BLaER1 treated with 17β-estradiol and CSF1 and Interleukin-3, amounts not matched to agents 10 nM and 100 nM (cell line): ENCODE measurements around the gene HELZ2.
"Not testable (repeated sequence)": the region's sequence is repeated elsewhere in the genome, so short reads cannot be mapped to it uniquely, and the experiment has no call there.

ENCODE experiments used
- H3K27ac ChIP-seq, 11 experiments: shearing (Covaris generic); formaldehyde crosslinking; 2 replicates each; pipeline ENCODE4 v1.8.1; 2022
- H3K27me3 ChIP-seq, 11 experiments: shearing (Covaris generic); formaldehyde crosslinking; 2 replicates each; pipeline ENCODE4 v1.8.1; 2022
- H3K36me3 ChIP-seq, 11 experiments: shearing (Covaris generic); formaldehyde crosslinking; 2 replicates each; pipeline ENCODE4 v1.8.1; 2022
- H3K4me1 ChIP-seq, 10 experiments: shearing (Covaris generic); formaldehyde crosslinking; 2 replicates each; pipeline ENCODE4 v1.8.1; 2022
- H3K4me2 ChIP-seq, 11 experiments: shearing (Covaris generic); formaldehyde crosslinking; 2 replicates each; pipeline ENCODE4 v1.8.1; 2022
- H3K4me3 ChIP-seq, 10 experiments: shearing (Covaris generic); formaldehyde crosslinking; 2 replicates each; pipeline ENCODE4 v1.8.1; 2022
- H3K9ac ChIP-seq, 11 experiments: shearing (Covaris generic); formaldehyde crosslinking; 2 replicates each; pipeline ENCODE4 v1.8.1; 2022
- H3K9me3 ChIP-seq, 11 experiments: shearing (Covaris generic); formaldehyde crosslinking; replicated peaks in 1 of 11; 2 replicates each; pipeline ENCODE4 v1.8.1; 2022
- H4K20me1 ChIP-seq, 11 experiments: shearing (Covaris generic); formaldehyde crosslinking; 2 replicates each; pipeline ENCODE4 v1.8.1; 2022
- Cebpa-rat ChIP-seq, 11 experiments: shearing (Covaris generic); IDR thresholded peaks; 2 replicates each; pipeline ENCODE4 v1.8.1; 2022

The HELZ2 gene

DNA sequence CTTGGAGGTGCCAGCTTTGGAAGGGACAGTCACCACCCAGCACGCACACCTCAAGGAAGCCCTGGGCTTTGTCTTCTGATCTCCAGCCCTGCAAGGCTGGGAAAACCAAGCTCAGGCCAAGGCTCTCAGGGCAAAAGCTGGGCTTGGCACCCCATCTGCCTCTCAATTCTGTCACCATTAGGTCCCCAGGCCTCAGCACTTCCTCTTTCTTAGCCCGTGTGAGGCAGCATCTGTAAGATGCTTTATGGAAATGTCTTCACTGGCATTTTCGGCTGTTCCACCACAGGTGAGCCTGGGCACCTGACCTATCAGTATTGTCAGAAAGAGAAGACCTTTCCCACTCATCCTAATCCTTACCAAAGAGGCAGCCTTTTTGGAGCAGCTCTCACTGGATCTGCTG, 28.3 kb upstream of the HELZ2 start:
- Histone ChIP-seq H3K4me3 (no peak overlapping the region), H3K27ac (no peak overlapping the region), H3K4me2 (peak overlapping the region in 8 of 11 experiments; percentile 13 to 51 (median 40); a peak in 11 of 22 replicates), H3K9ac (no peak overlapping the region), H3K4me1 (peaks cover 10 to 37% (median 31%) of the 10 kb centered on the region in 10 experiments), H3K27me3 (no peaks in the 10 kb centered on the region), H4K20me1 (peaks cover 35 to 92% (median 67%) of the 10 kb centered on the region in 11 experiments; a peak in 21 of 22 replicates), H3K9me3 (peaks cover 0 to 4% (median 0%) of the 10 kb centered on the region in 11 experiments; a peak in 3 of 22 replicates), H3K36me3 (peaks cover 70 to 85% (median 75%) of the 10 kb centered on the region in 11 experiments)
- TF ChIP-seq Cebpa-rat (IDR thresholded peaks at IDR 0.05): no peak

DNA sequence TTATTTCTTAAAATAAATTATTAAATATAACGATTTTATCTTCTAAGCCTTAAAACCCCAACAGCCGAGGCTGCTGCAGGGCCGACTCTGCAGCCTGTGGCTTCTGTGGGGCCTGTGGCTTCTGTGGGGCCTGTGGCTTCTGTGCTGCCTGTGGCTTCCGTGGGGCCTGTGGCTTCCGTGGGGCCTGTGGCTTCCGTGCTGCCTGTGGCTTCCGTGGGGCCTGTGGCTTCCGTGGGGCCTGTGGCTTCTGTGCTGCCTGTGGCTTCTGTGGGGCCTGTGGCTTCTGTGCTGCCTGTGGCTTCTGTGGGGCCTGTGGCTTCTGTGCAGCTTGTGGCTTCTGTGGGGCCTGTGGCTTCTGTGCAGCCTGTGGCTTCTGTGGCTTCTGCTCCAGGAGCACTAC, 27.6 kb upstream of the HELZ2 start:
- H3K4me2 ChIP-seq, H3K4me3 ChIP-seq, H3K9ac ChIP-seq, H3K9me3 ChIP-seq, H3K27me3 ChIP-seq, H3K27ac ChIP-seq: not testable (repeated sequence)
- peaks cover 6 to 32% (median 27%) of the 10 kb centered on the region in 10 experiments for H3K4me1 ChIP-seq
- peaks cover 31 to 91% (median 67%) of the 10 kb centered on the region in 11 experiments; a peak in 21 of 22 replicates for H4K20me1 ChIP-seq
- peaks cover 73 to 90% (median 82%) of the 10 kb centered on the region in 11 experiments for H3K36me3 ChIP-seq

DNA sequence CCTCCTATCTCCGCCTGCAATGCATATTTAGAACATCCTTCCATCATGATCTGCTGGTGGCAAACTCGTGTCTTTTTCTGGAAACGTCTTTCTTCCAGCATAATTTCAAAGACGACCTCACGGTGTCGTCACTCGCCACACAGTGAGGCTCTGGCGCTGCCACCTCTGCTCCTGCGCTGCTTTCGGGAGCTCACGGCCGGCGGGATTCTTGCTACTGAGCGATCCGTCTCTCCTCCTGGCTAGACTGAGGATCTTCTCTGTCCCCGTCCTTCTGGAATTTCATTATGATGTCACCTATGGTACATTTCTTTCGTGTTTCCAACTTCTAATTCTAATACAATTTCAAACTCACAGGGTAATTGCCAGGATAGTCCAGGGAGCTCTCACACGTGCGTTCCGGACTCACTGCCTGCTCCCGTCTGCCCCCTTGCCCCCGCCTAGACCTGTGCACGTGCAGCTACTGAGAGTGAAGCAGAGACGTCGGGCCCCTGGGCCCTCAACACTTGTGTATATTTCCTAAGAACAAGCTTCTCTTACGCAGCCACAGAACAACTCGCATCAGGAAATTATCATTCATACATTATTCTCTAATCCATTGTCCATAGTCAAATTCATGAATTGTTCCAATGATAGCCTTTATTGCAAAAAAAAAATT, 25.5 kb upstream of the HELZ2 start:
- no peaks in the 10 kb centered on the region for H3K27me3 ChIP-seq
- H3K4me3 ChIP-seq: no peak overlapping the region
- no peak overlapping the region for H3K4me2 ChIP-seq
- H3K27ac ChIP-seq: no peak overlapping the region
- peaks cover 0 to 17% (median 15%) of the 10 kb centered on the region in 10 experiments; a peak in 16 of 20 replicates for H3K4me1 ChIP-seq
- peaks cover 12 to 87% (median 51%) of the 10 kb centered on the region in 11 experiments; a peak in 20 of 22 replicates for H4K20me1 ChIP-seq
- no peak for TF ChIP-seq Cebpa-rat (IDR thresholded peaks at IDR 0.05)
- H3K9me3 ChIP-seq: peaks cover 0 to 4% (median 0%) of the 10 kb centered on the region in 11 experiments; a peak in 3 of 22 replicates
- H3K36me3 ChIP-seq: peaks cover 87 to 97% (median 93%) of the 10 kb centered on the region in 11 experiments
- H3K9ac ChIP-seq: no peak overlapping the region

DNA sequence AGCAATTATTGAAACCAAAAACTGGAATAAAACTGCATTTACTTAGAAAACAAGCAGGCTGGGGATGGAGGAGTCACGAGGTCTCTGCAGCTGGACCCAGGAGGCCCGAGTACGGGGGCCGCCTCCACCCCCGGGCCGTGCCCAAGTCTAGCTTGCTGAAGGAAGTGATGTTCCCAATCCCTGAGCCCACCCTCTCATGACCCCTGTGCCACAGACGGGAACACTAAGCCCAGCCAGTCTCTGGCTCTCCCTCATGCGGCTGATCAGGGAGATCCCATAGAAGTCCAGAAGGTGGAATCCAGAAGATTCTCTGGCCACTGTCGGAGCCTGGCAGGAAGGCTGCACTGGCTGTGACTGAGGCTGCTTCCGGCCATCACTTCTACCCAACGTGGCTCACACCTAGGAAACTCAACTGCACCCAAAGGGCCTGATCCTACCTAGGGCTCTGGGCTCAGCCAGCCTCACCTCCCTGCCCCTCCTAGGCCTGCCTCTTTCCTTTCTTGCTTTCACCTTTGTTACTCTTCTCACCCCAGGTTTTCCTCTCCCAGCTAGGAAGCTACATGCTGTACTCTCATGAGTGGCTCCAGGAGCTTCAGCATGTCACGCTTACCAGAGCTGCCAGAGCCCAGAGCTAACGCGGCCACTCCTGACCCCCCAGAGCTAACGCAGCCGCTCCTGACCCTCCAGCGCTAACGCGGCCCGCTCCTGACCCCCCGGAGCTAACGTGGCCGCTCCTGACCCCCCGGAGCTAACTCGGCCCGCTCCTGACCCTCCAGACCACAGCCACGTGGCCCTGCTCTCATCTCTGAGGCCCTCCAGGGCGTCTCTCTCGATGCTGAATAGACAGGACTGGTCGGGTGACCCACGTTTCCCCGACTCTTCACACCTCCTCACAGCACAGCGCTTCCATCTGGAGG, 24.7 kb upstream of the HELZ2 start:
- TF ChIP-seq Cebpa-rat (IDR thresholded peaks at IDR 0.05): no peak
- H3K27ac ChIP-seq: no peak overlapping the region
- peaks cover 0 to 4% (median 0%) of the 10 kb centered on the region in 11 experiments; a peak in 3 of 22 replicates for H3K9me3 ChIP-seq
- H3K36me3 ChIP-seq: peaks cover 86 to 97% (median 93%) of the 10 kb centered on the region in 11 experiments
- H3K27me3 ChIP-seq: no peaks in the 10 kb centered on the region
- no peak overlapping the region for H3K9ac ChIP-seq
- no peak overlapping the region for H3K4me3 ChIP-seq
- peaks cover 0 to 19% (median 14%) of the 10 kb centered on the region in 10 experiments; a peak in 16 of 20 replicates for H3K4me1 ChIP-seq
- no peak overlapping the region for H3K4me2 ChIP-seq
- H4K20me1 ChIP-seq: peaks cover 8 to 87% (median 44%) of the 10 kb centered on the region in 11 experiments; a peak in 20 of 22 replicates

DNA sequence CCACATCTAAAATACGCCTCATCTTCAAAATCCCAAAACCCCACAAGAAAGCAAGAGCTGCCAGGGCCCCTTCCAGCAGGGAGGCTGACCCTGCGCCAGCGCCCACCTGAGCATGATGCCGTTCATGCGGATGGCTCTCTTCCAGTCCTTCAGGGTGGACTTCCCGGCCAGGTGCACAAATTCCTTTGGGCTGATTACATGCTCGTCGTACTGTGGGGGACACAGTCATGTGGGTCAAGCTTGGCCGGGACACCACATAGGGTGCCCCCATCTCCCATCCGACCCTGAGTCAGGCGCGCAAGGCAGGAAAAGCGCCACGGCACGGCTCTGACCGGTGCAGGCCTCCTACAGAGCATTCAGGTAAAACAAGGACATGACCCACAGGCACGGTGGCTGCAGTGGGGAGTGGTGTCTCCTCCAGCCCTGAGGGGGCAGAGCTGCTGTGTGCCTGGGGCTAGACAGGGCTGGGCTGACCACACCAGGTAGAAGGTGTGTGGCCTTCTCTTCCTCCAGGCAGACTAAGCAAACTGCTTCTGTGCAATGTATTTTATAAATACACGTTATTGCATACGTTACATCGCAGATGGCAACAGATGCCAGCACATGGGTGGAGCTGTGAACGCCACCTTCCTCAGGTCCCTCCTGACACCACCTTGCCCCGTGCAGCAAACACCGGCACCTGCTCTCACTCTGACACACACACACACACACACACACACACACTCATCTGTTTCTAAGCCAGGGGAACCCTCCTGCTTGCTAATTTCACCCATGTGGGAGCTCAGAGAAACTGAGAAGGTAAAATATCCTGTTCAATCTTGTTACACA, 23.8 kb upstream of the HELZ2 start:
- peaks cover 3 to 92% (median 43%) of the 10 kb centered on the region in 11 experiments; a peak in 19 of 22 replicates for H4K20me1 ChIP-seq
- peaks cover 0 to 10% (median 5%) of the 10 kb centered on the region in 10 experiments; a peak in 16 of 20 replicates for H3K4me1 ChIP-seq
- no peak for TF ChIP-seq Cebpa-rat (IDR thresholded peaks at IDR 0.05)
- no peaks in the 10 kb centered on the region for H3K27me3 ChIP-seq
- no peak overlapping the region for H3K4me2 ChIP-seq
- H3K9me3 ChIP-seq: peaks cover 0 to 4% (median 0%) of the 10 kb centered on the region in 11 experiments; a peak in 3 of 22 replicates
- no peak overlapping the region for H3K4me3 ChIP-seq
- H3K36me3 ChIP-seq: peaks cover 86 to 97% (median 93%) of the 10 kb centered on the region in 11 experiments
- H3K27ac ChIP-seq: no peak overlapping the region
- no peak overlapping the region for H3K9ac ChIP-seq

DNA sequence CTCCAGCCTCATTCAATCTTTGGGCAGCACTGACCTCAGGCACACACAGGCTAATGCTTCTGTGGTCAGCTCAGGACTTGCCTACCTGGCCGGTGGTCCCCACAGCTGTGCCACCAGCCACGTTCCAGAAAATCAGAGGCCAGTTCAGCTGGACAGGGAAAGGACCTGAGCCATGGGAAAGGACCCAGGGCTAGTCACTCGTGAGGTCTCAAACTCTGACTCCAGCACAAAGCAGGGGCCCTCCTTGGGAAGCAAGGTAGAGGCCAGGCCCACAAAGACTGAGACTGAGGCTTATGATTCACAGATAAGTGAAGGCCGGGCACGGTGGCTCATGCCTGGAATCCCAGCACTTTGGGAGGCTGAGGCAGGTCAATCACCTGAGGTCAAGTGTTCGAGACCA, 22.4 kb upstream of the HELZ2 start:
- Histone ChIP-seq H3K9ac (no peak overlapping the region), H3K27ac (no peak overlapping the region), H3K4me3 (no peak overlapping the region), H3K36me3 (peaks cover 86 to 97% (median 93%) of the 10 kb centered on the region in 11 experiments), H3K9me3 (no peaks in the 10 kb centered on the region), H3K27me3 (no peaks in the 10 kb centered on the region), H3K4me2 (no peak overlapping the region), H4K20me1 (peaks cover 0 to 94% (median 37%) of the 10 kb centered on the region in 11 experiments; a peak in 18 of 22 replicates), H3K4me1 (0 out of 20 replicates have a peak, but pooled peaks cover 0 to 3% (median 0%) of the 10 kb centered on the region in 10 experiments)
- no peak for TF ChIP-seq Cebpa-rat (IDR thresholded peaks at IDR 0.05)

DNA sequence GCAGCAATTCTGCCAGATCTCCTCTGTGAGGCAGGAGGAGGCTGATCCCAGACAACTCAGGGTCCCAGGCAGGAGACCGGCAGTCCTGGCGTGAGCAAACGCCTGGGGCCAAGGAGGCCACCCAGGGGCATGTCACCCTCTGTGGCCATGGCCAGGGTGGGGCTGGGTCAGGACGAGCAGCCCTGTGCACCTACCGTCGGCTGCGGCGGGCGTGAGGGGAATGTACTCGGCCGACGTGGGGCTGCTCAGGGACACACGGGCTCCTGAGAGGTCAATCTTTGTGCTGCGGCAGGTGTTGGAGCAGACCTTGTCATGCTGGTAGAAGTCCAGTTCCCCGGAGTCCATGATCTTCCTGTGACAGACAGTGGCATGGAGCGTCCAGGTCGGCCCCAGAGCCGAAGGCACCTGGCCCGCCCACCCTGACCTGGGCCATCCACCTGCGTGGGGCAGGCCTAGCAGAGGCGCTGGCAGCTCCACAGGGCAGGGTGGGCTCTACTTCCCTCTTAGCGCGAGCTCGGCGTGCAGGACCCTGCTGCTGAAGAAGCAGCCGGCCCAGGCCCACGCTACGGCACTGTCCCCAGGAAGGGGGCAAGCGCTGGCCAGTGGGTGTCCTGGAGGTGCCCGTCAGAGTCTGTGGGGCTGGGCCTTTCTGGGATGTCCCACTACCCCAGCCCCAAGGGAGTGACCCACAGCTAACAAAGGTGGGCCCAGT, 21.5 kb upstream of the HELZ2 start:
- no peak overlapping the region for H3K4me3 ChIP-seq
- peaks cover 0 to 5% (median under 1%) of the 10 kb centered on the region in 10 experiments; a peak in 7 of 20 replicates for H3K4me1 ChIP-seq
- H3K9ac ChIP-seq: no peak overlapping the region
- H3K27ac ChIP-seq: no peak overlapping the region
- H3K9me3 ChIP-seq: no peaks in the 10 kb centered on the region
- H4K20me1 ChIP-seq: peaks cover 0 to 94% (median 31%) of the 10 kb centered on the region in 11 experiments; a peak in 18 of 22 replicates
- TF ChIP-seq Cebpa-rat (IDR thresholded peaks at IDR 0.05): no peak
- H3K36me3 ChIP-seq: peaks cover 84 to 97% (median 93%) of the 10 kb centered on the region in 11 experiments
- no peaks in the 10 kb centered on the region for H3K27me3 ChIP-seq
- H3K4me2 ChIP-seq: no peak overlapping the region
